Testis (tissue), 5 donors: ENCODE data around the gene RYR3. TPM values are rescaled to one million over a fixed set of nuclear protein-coding genes. Genes with fewer than 3 reads are reported as not detected.

ENCODE experiments used
- DNase-seq: peaks from one replicate; pipeline ENCODE4 v3.0.0-alpha.2; 2019
- H3K27ac ChIP-seq, 2 donors: fragments of 200-600 bp; sonication (generic); one replicate each; pipeline ENCODE4 v1.5.1; 2019
- H3K27me3 ChIP-seq: fragments of 200-600 bp; sonication (generic); one replicate; pipeline ENCODE4 v1.5.1; 2019
- H3K36me3 ChIP-seq: fragments of 200-600 bp; sonication (generic); one replicate; pipeline ENCODE4 v1.5.1; 2017; ENCODE audit warnings: low read depth; ENCODE audit errors: missing control alignments
- H3K4me1 ChIP-seq: fragments of 200-600 bp; sonication (generic); one replicate; pipeline ENCODE4 v1.5.1; 2019
- H3K4me3 ChIP-seq, 2 donors: fragments of 200-600 bp; sonication (generic); one replicate each; pipeline ENCODE4 v1.5.1; 2017 to 2019
- H3K9me3 ChIP-seq: fragments of 200-600 bp; sonication (generic); one replicate; pipeline ENCODE4 v1.5.1; 2017
- POLR2A ChIP-seq: fragments of 450-650 bp; IDR thresholded peaks from one replicate; pipeline ENCODE4 v1.6.1; 2017; ENCODE audit warnings: antibody characterized with exemption, mild to moderate bottlenecking, moderate library complexity
- WGBS, 2 donors: methylation state at CpG; one replicate each; pipeline ENCODE4 v1.1.5; 2018; 5-methylcytosine and 5-hydroxymethylcytosine counted together
- intact Hi-C: fragments of 100-400 bp; cut with DNase I; formaldehyde crosslinking; loops from one replicate; pipeline ENCODE4 v1.15.1; 2023; ENCODE audit warnings: low total_unique reads
- long read RNA-seq, 2 donors: transcript quantifications; one replicate each; lab custom pipeline, GENCODE V29; 2026
- polyA plus RNA-seq: library from polyadenylated mRNA; stranded (reverse); fragments of 350-450 nt; fragmentation: Illumina TruSeq; extraction: RNeasy Lipid Tissue Mini Kit (QIAGEN cat#74804); gene quantifications from one replicate; pipeline ENCODE4 v1.2.3, GENCODE V29; 2014; ENCODE audit warnings: low read depth, low replicate concordance; ENCODE audit not compliant: insufficient read depth
- total RNA-seq, 2 donors: library from RNA; depleted of rRNA; stranded (reverse); fragments of >200 nt; gene quantifications; one replicate each; pipeline ENCODE4 v1.2.3, GENCODE V29; 2016
- TF ChIP-seq, protein P1 (sequence below), 3 experiments: fragments of 450-650 bp in 2 of 3; fragments of 200-600 bp in 1 of 3; sonication (generic) in 1 of 3; IDR thresholded peaks; one replicate each; pipeline ENCODE4 v1.5.1; 2016 to 2019; ENCODE audit warnings: antibody characterized with exemption in 3 of 3, mild to moderate bottlenecking in 2 of 3, moderate library complexity in 1 of 3

RYR3 gene
- total RNA-seq (1 to 10 TPM; 4.3 to 7.6 TPM), polyA plus RNA-seq (4.4 TPM)
- long read RNA-seq, donor 1 = 0 reads
- long read RNA-seq, donor 2 = 0 reads

DNA sequence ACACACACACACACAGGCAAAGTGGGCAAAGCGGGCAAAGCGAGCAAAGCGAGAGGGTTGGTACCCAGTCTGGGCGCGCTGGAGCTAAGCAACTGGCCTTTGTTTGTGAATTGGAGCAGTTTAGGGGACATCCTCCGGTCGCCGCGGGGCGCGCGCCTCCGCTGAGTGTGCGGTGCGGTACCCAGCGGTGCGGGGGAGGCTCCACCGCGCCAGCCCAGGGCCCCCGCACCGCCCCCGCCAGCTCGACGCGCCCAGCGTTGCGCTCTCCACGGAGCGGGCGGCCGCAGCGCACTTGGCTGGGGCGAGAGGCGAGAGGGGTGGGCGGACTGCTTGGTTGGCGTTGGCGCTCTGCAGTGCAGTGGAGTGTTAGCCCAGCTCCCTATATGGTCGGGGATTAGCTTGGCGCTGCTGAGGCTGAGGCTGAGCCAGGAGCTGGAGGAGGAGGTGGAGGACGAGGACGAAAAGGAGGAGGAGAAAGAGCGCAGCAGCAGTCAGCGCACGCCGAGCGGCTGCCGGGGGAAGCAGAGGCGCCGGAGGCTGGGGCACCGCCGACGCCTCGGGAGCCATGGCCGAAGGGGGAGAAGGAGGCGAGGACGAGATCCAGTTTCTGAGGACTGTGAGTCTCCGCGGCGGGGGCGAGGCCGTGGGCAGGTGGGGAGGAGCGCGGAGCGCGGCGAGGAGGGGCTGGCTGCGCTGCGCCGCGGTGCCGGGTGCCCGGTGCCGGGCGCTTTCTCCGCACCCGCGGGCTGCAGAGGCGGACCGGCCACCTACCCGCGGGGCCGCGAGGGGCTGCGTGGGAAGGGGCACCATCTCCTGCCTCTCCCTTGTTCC lies at the start of gene RYR3:
TSS of gene RYR3 (plus strand) at position 487 of the 831 bp plus-strand sequence. CDS start at position 566, 79 bp downstream.
- Histone ChIP-seq H3K27ac (no peak within 1 kb of the TSS), H3K9me3 (no peaks in the 10 kb centered on the region), H3K4me3 (peak within 1 kb of the TSS; percentile 34 to 56), H3K27me3 (no peaks in the 10 kb centered on the region), H3K4me1 (peaks cover 5% of the 10 kb centered on the region), H3K36me3 (no peaks in the 10 kb centered on the region)
- DNase-seq = peak; percentile 28
- intact Hi-C loops = no loop called here
- WGBS, 2 donors = 0 to 1% methylated on average over 28 to 84 of the region's 84 CpGs
- TF ChIP-seq, protein P1, sequence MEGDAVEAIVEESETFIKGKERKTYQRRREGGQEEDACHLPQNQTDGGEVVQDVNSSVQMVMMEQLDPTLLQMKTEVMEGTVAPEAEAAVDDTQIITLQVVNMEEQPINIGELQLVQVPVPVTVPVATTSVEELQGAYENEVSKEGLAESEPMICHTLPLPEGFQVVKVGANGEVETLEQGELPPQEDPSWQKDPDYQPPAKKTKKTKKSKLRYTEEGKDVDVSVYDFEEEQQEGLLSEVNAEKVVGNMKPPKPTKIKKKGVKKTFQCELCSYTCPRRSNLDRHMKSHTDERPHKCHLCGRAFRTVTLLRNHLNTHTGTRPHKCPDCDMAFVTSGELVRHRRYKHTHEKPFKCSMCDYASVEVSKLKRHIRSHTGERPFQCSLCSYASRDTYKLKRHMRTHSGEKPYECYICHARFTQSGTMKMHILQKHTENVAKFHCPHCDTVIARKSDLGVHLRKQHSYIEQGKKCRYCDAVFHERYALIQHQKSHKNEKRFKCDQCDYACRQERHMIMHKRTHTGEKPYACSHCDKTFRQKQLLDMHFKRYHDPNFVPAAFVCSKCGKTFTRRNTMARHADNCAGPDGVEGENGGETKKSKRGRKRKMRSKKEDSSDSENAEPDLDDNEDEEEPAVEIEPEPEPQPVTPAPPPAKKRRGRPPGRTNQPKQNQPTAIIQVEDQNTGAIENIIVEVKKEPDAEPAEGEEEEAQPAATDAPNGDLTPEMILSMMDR (IDR thresholded peaks at IDR 0.05) = no peak
- TF ChIP-seq POLR2A = no peak

DNA sequence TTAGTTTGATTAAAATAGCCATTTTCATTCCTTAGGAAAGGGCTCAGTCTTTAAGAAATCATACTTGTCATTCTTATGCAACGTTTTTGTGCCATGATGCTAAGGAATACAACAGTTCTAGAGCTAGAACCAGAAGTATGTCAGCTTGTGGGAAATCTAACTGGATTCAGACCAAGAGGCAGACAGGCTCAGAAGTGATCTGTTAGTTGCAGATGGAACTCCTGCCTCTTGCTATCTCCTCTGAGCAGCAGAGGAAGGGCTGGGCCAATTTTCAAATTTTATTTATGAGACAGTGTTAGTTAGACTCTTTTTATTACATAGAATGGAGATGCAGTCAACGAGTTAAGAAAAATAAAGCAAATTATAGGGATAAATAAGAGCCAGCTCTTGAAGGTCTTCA lies 48.5 kb upstream of the RYR3 start:
- Histone ChIP-seq H3K27ac (no peak overlapping the region), H3K27me3 (no peaks in the 10 kb centered on the region), H3K4me1 (no peaks in the 10 kb centered on the region), H3K36me3 (no peaks in the 10 kb centered on the region), H3K9me3 (no peaks in the 10 kb centered on the region), H3K4me3 (no peak overlapping the region)
- TF ChIP-seq, protein P1 (IDR thresholded peaks at IDR 0.05) = no peak
- no peak for TF ChIP-seq POLR2A
- no peak for DNase-seq
- WGBS, 2 donors = 58 to 66% methylated on average over 2 of the region's 2 CpGs
- intact Hi-C loops = no loop called here

DNA sequence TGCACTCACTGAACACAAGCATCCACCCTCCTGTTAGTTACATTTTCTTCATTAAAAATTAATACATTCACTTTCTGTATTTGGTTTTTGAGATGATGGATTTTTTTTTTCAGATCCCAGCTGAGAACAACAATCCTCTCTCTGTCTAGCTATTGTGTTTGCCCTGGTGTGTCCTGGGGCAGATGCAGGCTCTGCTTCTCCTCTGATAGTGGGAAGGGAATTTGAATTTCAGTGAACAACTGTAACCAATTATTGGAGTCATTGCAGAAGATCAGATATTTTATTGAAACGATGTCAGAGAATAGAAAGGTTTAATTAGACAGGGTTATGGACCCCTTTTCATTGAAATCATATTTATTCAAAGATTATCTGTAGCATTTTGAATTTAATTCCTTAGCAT lies 33.1 kb upstream of the RYR3 start:
- Histone ChIP-seq H3K36me3 (no peaks in the 10 kb centered on the region), H3K9me3 (no peaks in the 10 kb centered on the region), H3K27me3 (no peaks in the 10 kb centered on the region), H3K4me1 (no peaks in the 10 kb centered on the region), H3K27ac (no peak overlapping the region), H3K4me3 (no peak overlapping the region)
- TF ChIP-seq, protein P1 (IDR thresholded peaks at IDR 0.05) = no peak
- no peak for TF ChIP-seq POLR2A
- 51 to 53% methylated on average over 1 of the region's 1 CpG for WGBS, 2 donors
- intact Hi-C loops = no loop called here
- DNase-seq = no peak

DNA sequence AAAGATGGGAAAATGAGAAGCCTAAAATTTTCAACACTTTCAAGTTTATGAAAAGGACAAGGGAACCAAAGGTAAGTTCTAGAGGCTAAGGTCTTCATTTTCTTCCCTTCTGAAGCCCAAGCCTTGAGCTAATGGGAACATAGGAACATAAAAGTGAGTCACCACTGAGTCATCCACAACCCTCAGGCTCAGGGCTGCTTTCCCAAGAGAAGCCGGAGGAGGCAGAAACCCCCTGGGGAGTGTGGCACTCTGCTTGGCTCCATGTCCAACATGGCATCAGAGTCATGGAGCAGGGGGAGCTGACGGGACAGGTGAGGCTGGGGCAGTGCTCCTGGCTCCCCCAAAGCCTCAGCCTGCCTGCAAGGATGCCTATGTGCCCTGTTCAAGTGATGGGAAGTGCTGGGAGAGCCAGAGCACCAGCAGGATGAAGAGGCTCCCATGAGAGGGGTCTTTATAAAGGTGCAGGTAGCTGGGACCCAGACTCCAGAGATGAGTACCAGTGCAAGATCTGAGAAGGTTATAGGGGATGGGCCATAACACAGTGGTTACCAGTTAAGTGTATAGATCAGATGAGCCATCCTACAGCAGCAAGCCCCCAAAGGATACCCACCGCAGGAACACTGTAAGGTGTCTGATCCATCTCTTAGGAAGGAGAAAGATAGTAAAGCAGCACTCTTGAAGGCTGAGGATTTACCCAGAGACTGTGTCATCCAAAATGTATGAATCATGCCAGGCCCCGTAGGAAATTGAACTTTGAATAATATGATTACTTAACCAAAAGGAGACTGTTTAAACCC lies 31.8 kb upstream of the RYR3 start:
- 66 to 76% methylated on average over 4 of the region's 4 CpGs for WGBS, 2 donors
- Histone ChIP-seq H3K4me3 (no peak overlapping the region), H3K4me1 (no peaks in the 10 kb centered on the region), H3K27ac (no peak overlapping the region), H3K9me3 (no peaks in the 10 kb centered on the region), H3K36me3 (no peaks in the 10 kb centered on the region), H3K27me3 (no peaks in the 10 kb centered on the region)
- TF ChIP-seq POLR2A = no peak
- TF ChIP-seq, protein P1 (IDR thresholded peaks at IDR 0.05) = no peak
- intact Hi-C loops = no loop called here
- DNase-seq = no peak
